GM21390 (cell line): ENCODE results near the gene TLE2.
"Not testable (repeated sequence)": the region's sequence is repeated elsewhere in the genome, so short reads cannot be mapped to it uniquely, and the experiment has no call there.

Source experiments
- ATAC-seq: cut with Tn5 transposase; IDR thresholded peaks from one replicate; pipeline ENCODE4 v1.9.1; 2021; ENCODE audit not compliant: unreplicated experiment

Gene TLE2

GRCh38 chr19:3056417-3057088, 27.5 kb upstream of the TLE2 start:
- ATAC-seq: no peak

- no peak for ATAC-seq
Measured at GRCh38 chr19:3055741-3056416, 26.8 kb upstream of the TLE2 start.

GRCh38 chr19:3054972-3055740, 26.1 kb upstream of the TLE2 start:
- no peak for ATAC-seq

- ATAC-seq: no peak
Measured at GRCh38 chr19:3054265-3054971, 25.3 kb upstream of the TLE2 start.

- no peak for ATAC-seq
Measured at GRCh38 chr19:3053780-3054179, 24.7 kb upstream of the TLE2 start.

GRCh38 chr19:3053218-3053621, 24.1 kb upstream of the TLE2 start:
- ATAC-seq: no peak

GRCh38 chr19:3050016-3050415, 20.9 kb upstream of the TLE2 start:
- not testable (repeated sequence) for ATAC-seq

GRCh38 chr19:3049089-3049488, 20.0 kb upstream of the TLE2 start:
- no peak for ATAC-seq

- ATAC-seq: no peak
Measured at GRCh38 chr19:3048190-3048533, 19.1 kb upstream of the TLE2 start.

- no peak for ATAC-seq
Measured at GRCh38 chr19:3047496-3048189, 18.6 kb upstream of the TLE2 start.

- ATAC-seq: no peak
Measured at GRCh38 chr19:3046698-3047495, 17.8 kb upstream of the TLE2 start.

- ATAC-seq: no peak
Measured at GRCh38 chr19:3045885-3046697, 17.0 kb upstream of the TLE2 start.

- no peak for ATAC-seq
Measured at GRCh38 chr19:3045191-3045590, 16.1 kb upstream of the TLE2 start.

GRCh38 chr19:3042621-3043267, 13.7 kb upstream of the TLE2 start:
- no peak for ATAC-seq

- no peak for ATAC-seq
Measured at GRCh38 chr19:3041761-3042620, 12.9 kb upstream of the TLE2 start.

GRCh38 chr19:3041327-3041726, 12.2 kb upstream of the TLE2 start:
- ATAC-seq: no peak

GRCh38 chr19:3039641-3040077, 10.6 kb upstream of the TLE2 start:
- no peak for ATAC-seq

GRCh38 chr19:3039125-3039524, 10.0 kb upstream of the TLE2 start:
- ATAC-seq: no peak
